Measurements from ENCODE around the gene COL1A1.

DNA sequence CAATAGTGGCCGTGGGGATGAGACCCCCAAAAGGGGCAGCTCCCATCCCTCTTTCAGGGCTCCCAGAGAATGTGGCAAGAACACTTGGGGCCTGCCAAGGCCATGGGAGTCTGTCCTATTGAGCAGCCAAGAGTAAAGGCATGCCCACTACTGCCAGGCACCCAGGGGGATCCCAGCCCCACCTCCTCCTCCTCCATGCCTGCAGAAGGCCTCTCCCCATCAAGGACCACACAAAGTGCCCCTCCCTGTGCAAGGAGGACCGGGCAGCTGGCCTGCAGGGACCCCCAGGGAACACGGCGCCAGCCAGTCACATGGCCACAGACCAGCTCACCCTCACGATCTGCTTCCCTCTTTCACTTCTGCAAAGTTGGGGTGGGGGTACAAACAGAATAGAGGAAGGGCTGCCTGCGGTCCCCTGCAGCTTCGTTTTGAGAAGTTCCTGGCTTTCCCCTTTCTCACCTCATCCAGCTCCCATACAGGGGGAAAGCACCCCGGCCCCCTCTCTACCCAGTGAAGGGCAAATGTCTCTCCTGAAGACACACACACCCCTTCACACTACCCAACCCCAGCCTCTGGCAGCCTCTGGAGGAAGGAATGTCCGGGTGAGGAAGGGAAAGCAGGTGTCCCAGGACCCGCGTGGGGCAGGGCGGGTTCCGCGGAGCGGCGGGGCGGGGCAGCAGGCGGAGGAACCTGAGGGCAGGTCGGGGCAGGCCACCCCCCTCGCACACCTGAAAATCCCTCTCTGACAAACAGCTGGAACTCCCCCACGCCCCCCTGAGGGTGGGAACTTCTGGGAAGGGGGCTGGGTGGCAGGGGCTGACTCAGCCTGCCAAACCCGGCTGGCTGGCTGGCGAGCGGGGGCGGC, 53.0 kb downstream of the COL1A1 start:
- no peak for TF ChIP-seq EZH2 (IDR thresholded peaks at IDR 0.05; ENCODE audit: low read length)
- TF ChIP-seq, protein P1, sequence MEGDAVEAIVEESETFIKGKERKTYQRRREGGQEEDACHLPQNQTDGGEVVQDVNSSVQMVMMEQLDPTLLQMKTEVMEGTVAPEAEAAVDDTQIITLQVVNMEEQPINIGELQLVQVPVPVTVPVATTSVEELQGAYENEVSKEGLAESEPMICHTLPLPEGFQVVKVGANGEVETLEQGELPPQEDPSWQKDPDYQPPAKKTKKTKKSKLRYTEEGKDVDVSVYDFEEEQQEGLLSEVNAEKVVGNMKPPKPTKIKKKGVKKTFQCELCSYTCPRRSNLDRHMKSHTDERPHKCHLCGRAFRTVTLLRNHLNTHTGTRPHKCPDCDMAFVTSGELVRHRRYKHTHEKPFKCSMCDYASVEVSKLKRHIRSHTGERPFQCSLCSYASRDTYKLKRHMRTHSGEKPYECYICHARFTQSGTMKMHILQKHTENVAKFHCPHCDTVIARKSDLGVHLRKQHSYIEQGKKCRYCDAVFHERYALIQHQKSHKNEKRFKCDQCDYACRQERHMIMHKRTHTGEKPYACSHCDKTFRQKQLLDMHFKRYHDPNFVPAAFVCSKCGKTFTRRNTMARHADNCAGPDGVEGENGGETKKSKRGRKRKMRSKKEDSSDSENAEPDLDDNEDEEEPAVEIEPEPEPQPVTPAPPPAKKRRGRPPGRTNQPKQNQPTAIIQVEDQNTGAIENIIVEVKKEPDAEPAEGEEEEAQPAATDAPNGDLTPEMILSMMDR (optimal IDR thresholded peaks at IDR 0.05 in 1 of 3, IDR thresholded peaks at IDR 0.05 in 1 of 3, conservative IDR thresholded peaks at IDR 0.05 in 1 of 3; ENCODE audit: extremely low read depth in 1 of 3, insufficient read depth in 2 of 3, low read length in 3 of 3): peak; percentile 26 to 55 (median 42)

Data from keratinocyte (primary cell).